GM23338 (cell line): ENCODE results near the gene HLA-G. TPM values are rescaled to one million over a fixed set of nuclear protein-coding genes. Genes with fewer than 3 reads are reported as not detected.

Experiments used
- ATAC-seq: fragments of 200-7000 bp; cut with Tn5 transposase; 3 replicates; pipeline ENCODE4 v1.9.1; 2020
- DNase-seq: peaks from one replicate; pipeline ENCODE4 v3.0.0-alpha.2; 2015; ENCODE audit warnings: low spot score
- H2AFZ ChIP-seq: fragments of 200-600 bp; sonication (generic); 2 replicates; pipeline ENCODE4 v1.8.0; 2016; ENCODE audit warnings: antibody characterized with exemption, mild to moderate bottlenecking, moderate library complexity
- H3F3A ChIP-seq: fragments of 200-600 bp; sonication (generic); replicated peaks from 2 replicates; pipeline ENCODE4 v1.8.0; 2017; ENCODE audit warnings: antibody characterized with exemption, mixed run types, low read depth
- H3K27ac ChIP-seq: fragments of 200-600 bp; sonication (generic); 2 replicates; pipeline ENCODE4 v1.6.1; 2016; ENCODE audit warnings: low read depth
- H3K27me3 ChIP-seq: fragments of 200-600 bp; sonication (generic); 2 replicates; pipeline ENCODE4 v1.8.0; 2016; ENCODE audit warnings: mild to moderate bottlenecking, mixed run types, moderate library complexity; ENCODE audit not compliant: insufficient read depth
- H3K36me3 ChIP-seq: fragments of 200-600 bp; sonication (generic); 2 replicates; pipeline ENCODE4 v1.8.0; 2016; ENCODE audit warnings: mild to moderate bottlenecking; ENCODE audit not compliant: insufficient read depth
- H3K4me1 ChIP-seq: fragments of 200-600 bp; sonication (generic); 2 replicates; pipeline ENCODE4 v1.8.0; 2016; ENCODE audit warnings: mild to moderate bottlenecking, moderate library complexity; ENCODE audit not compliant: insufficient read depth
- H3K4me2 ChIP-seq: fragments of 200-600 bp; sonication (generic); 2 replicates; pipeline ENCODE4 v1.7.1; 2017; ENCODE audit warnings: mixed run types
- H3K4me3 ChIP-seq: fragments of 200-600 bp; sonication (generic); 2 replicates; pipeline ENCODE4 v1.6.1; 2016; ENCODE audit warnings: mixed run types
- H3K79me2 ChIP-seq: fragments of 200-600 bp; sonication (generic); replicated peaks from 2 replicates; pipeline ENCODE4 v1.8.0; 2017; ENCODE audit warnings: mild to moderate bottlenecking; ENCODE audit not compliant: insufficient read depth
- H3K9me2 ChIP-seq: fragments of 200-600 bp; sonication (generic); 2 replicates; pipeline ENCODE4 v1.8.0; 2017; ENCODE audit not compliant: insufficient read depth
- H4K20me1 ChIP-seq: fragments of 200-600 bp; sonication (generic); replicated peaks from 2 replicates; pipeline ENCODE4 v1.8.0; 2017; ENCODE audit warnings: mild to moderate bottlenecking; ENCODE audit not compliant: insufficient read depth
- H3K27ac Mint-ChIP-seq: 2 replicates; pipeline ENCODE4 v1.8.0; 2020; ENCODE audit warnings: inconsistent platforms, mild to moderate bottlenecking, moderate library complexity, mixed read lengths
- H3K27me3 Mint-ChIP-seq: 3 replicates; pipeline ENCODE4 v1.8.0; 2022; ENCODE audit warnings: low read depth, mild to moderate bottlenecking, moderate library complexity, mixed read lengths, inconsistent platforms; ENCODE audit not compliant: insufficient read depth, poor library complexity
- H3K36me3 Mint-ChIP-seq: 3 replicates; pipeline ENCODE4 v1.8.0; 2021; ENCODE audit warnings: low read depth, mild to moderate bottlenecking, inconsistent platforms, moderate library complexity, mixed read lengths
- H3K4me1 Mint-ChIP-seq: 3 replicates; pipeline ENCODE4 v1.8.0; 2020; ENCODE audit warnings: mild to moderate bottlenecking, inconsistent platforms, mixed read lengths
- H3K4me3 Mint-ChIP-seq: 3 replicates; pipeline ENCODE4 v1.8.0; 2021; ENCODE audit warnings: moderate library complexity, mild to moderate bottlenecking, inconsistent platforms, mixed read lengths
- H3K9me3 Mint-ChIP-seq: 3 replicates; pipeline ENCODE4 v1.8.0; 2020; ENCODE audit warnings: moderate library complexity, mild to moderate bottlenecking, inconsistent platforms, mixed read lengths
- CREB1 ChIP-seq: fragments of 250-450 bp; sonication (Bioruptor Pico); IDR thresholded peaks from 2 replicates; pipeline ENCODE4 v1.5.0; 2020; ENCODE audit warnings: low read depth, mild to moderate bottlenecking, moderate library complexity
- EZH2 ChIP-seq: fragments of 200-600 bp; sonication (generic); IDR thresholded peaks from one replicate; pipeline ENCODE4 v1.8.0; 2017; ENCODE audit warnings: antibody characterized with exemption, mild to moderate bottlenecking, low read depth; ENCODE audit not compliant: unreplicated experiment
- JUNB ChIP-seq: IDR thresholded peaks from one replicate; pipeline ENCODE4 v1.6.1; 2016; ENCODE audit warnings: antibody characterized with exemption; ENCODE audit not compliant: unreplicated experiment
- POLR2AphosphoS5 ChIP-seq: IDR thresholded peaks from 2 replicates; pipeline ENCODE4 v1.6.1; 2016; ENCODE audit warnings: antibody characterized with exemption, low read depth
- STAT1 ChIP-seq: IDR thresholded peaks from one replicate; pipeline ENCODE4 v1.6.1; 2016; ENCODE audit warnings: antibody characterized with exemption; ENCODE audit not compliant: unreplicated experiment
- ZNF114 ChIP-seq: fragments of 250-450 bp; sonication (Bioruptor Pico); IDR thresholded peaks from 2 replicates; pipeline ENCODE4 v1.5.0; 2020; ENCODE audit warnings: mild to moderate bottlenecking, moderate library complexity
- ZNF331 ChIP-seq: fragments of 250-450 bp; sonication (Bioruptor Pico); IDR thresholded peaks from 2 replicates; pipeline ENCODE4 v1.5.0; 2020; ENCODE audit warnings: low read depth, mild to moderate bottlenecking, moderate library complexity
- polyA plus RNA-seq: library from polyadenylated mRNA; unstranded; fragments of >200 nt; fragmentation: Nextera tagmentation; extraction: Ambion mirVana; gene quantifications from 2 replicates; pipeline ENCODE4 v1.2.1, GENCODE V29; 2016
- total RNA-seq: library from RNA; depleted of rRNA; stranded (reverse); fragments of >200 nt; shearing (Covaris generic); gene quantifications from 2 replicates; pipeline ENCODE4 v1.2.3, GENCODE V29; 2014
- TF ChIP-seq, protein P1 (sequence below): IDR thresholded peaks from 2 replicates; pipeline ENCODE4 v1.6.1; 2016; ENCODE audit warnings: antibody characterized with exemption
- TF ChIP-seq, protein P2 (sequence below): fragments of 250-450 bp; sonication (Bioruptor Pico); IDR thresholded peaks from 2 replicates; pipeline ENCODE4 v1.5.0; 2020; ENCODE audit warnings: mild to moderate bottlenecking, moderate library complexity

Gene HLA-G
- total and polyA plus RNA-seq, 2 experiments from 2014 or later, result 2.5 to 2.8 TPM

DNA sequence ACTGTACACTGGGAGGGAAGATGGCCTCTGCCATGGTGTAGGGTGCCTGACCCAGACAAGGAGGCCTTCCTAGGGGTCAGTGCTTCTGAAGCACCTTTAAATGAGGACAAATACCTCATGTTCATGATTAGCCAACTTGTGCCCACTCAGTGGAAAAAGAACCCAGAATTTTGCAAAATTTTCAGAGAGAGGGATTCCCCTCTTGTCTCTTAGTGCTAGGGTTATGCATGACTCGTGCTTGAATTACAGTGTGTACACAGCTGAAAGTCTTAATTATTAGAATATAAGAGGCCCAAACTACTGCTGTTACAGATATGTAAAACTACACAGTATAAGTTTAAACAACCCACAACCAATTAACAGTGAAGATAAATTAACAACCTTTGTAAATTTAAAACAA, 38.0 kb downstream of the HLA-G start:
- Histone ChIP-seq H2AFZ (no peak overlapping the region), H3K27ac (no peak overlapping the region), H3K4me1 (no peaks in the 10 kb centered on the region), H3K27me3 (peaks cover 35% of the 10 kb centered on the region), H3K79me2 (no peaks in the 10 kb centered on the region), H3K4me2 (no peak overlapping the region), H3K9me2 (no peaks in the 10 kb centered on the region), H3F3A (no peaks in the 10 kb centered on the region), H4K20me1 (no peaks in the 10 kb centered on the region), H3K4me3 (no peak overlapping the region), H3K36me3 (no peaks in the 10 kb centered on the region)
- no peaks in the 10 kb centered on the region; the same call in 2 of the 3 replicates for H3K36me3 Mint-ChIP-seq
- DNase-seq (no peak), ATAC-seq (no peak)
- no peak overlapping the region for H3K4me3 Mint-ChIP-seq
- H3K9me3 Mint-ChIP-seq, result no peaks in the 10 kb centered on the region; the same call in 2 of the 3 replicates
- TF ChIP-seq, protein P1, sequence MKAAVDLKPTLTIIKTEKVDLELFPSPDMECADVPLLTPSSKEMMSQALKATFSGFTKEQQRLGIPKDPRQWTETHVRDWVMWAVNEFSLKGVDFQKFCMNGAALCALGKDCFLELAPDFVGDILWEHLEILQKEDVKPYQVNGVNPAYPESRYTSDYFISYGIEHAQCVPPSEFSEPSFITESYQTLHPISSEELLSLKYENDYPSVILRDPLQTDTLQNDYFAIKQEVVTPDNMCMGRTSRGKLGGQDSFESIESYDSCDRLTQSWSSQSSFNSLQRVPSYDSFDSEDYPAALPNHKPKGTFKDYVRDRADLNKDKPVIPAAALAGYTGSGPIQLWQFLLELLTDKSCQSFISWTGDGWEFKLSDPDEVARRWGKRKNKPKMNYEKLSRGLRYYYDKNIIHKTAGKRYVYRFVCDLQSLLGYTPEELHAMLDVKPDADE, result no peak
- peaks cover 3% of the 10 kb centered on the region; the same call in 2 of the 3 replicates for H3K4me1 Mint-ChIP-seq
- peaks cover 30% of the 10 kb centered on the region for H3K27me3 Mint-ChIP-seq
- no peak overlapping the region for H3K27ac Mint-ChIP-seq

DNA sequence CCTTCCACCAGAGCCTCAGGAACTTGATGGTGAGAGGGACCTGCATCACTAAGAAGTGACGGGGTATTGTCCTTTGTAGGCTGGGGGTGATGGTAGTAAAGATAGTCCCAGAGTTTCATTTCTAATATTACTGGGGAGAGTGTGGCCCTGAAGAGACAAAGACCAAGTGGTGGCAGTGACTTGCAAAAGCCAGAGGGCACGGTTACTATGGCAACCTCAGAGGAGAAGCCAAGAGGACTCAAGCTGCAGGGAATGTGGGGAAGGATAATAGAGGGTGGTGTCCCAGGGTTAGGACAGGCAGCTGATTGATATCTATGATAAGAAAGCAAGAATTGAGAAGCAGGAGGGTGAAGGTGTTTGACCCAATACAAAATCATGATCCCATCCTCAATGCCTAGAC, 42.5 kb downstream of the HLA-G start:
- Histone ChIP-seq H3K27me3 (peaks cover 9% of the 10 kb centered on the region; the same call in 1 of the 2 replicates), H3F3A (no peaks in the 10 kb centered on the region), H3K27ac (no peak overlapping the region), H3K36me3 (no peaks in the 10 kb centered on the region), H2AFZ (no peak overlapping the region), H3K4me3 (no peak overlapping the region), H4K20me1 (no peaks in the 10 kb centered on the region), H3K4me2 (no peak overlapping the region), H3K4me1 (no peaks in the 10 kb centered on the region), H3K79me2 (no peaks in the 10 kb centered on the region), H3K9me2 (no peaks in the 10 kb centered on the region)
- no peak for ATAC-seq
- Mint-ChIP-seq H3K4me1 (no peaks in the 10 kb centered on the region; the same call in 2 of the 3 replicates), H3K27me3 (peaks cover 19% of the 10 kb centered on the region), H3K4me3 (no peak overlapping the region), H3K27ac (no peak overlapping the region), H3K36me3 (0 out of 3 replicates have a peak, but pooled peaks cover 4% of the 10 kb centered on the region), H3K9me3 (peaks cover 16% of the 10 kb centered on the region)
- no peak for TF ChIP-seq ZNF331 (CRISPR knock-in tag)
- peak; percentile 20 for DNase-seq

DNA sequence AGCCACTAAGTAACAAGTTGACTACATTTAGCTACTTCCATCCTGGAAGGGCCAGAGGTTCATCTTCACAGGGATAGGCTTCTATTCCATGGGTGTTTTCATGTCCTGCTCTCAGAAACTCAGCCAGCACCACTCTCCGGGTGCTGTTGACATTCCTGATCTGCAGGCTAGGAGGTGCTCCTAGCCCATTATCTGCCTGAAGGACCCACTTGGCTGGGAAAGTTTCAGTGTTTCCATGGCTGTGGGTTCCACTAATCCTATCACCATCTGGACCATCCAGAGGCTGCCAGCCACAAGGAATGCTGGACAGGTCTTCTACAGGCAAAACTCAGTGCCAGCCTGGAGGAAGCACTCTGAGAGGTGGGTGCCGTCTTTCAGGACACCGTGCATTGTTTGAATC, 45.2 kb downstream of the HLA-G start:
- Histone ChIP-seq H3K9me2 (no peaks in the 10 kb centered on the region), H3K4me2 (no peak overlapping the region), H3K4me3 (no peak overlapping the region), H3K79me2 (no peaks in the 10 kb centered on the region), H3K27ac (no peak overlapping the region), H2AFZ (no peak overlapping the region), H3K4me1 (no peaks in the 10 kb centered on the region), H3K27me3 (no peaks in the 10 kb centered on the region), H4K20me1 (no peaks in the 10 kb centered on the region), H3F3A (no peaks in the 10 kb centered on the region), H3K36me3 (no peaks in the 10 kb centered on the region)
- H3K4me1 Mint-ChIP-seq, result no peaks in the 10 kb centered on the region; the same call in 2 of the 3 replicates
- peaks cover 20% of the 10 kb centered on the region for H3K9me3 Mint-ChIP-seq
- DNase-seq (no peak), ATAC-seq (no peak)
- 0 out of 3 replicates have a peak, but pooled peaks cover 4% of the 10 kb centered on the region for H3K36me3 Mint-ChIP-seq
- H3K27me3 Mint-ChIP-seq, result peaks cover 13% of the 10 kb centered on the region
- no peak overlapping the region for H3K27ac Mint-ChIP-seq
- H3K4me3 Mint-ChIP-seq, result no peak overlapping the region
- TF ChIP-seq CREB1 (CRISPR knock-in tag) (no peak), EZH2 (no peak), ZNF331 (CRISPR knock-in tag) (no peak), STAT1 (no peak), POLR2AphosphoS5 (no peak), JUNB (no peak), ZNF114 (CRISPR knock-in tag) (no peak)
- TF ChIP-seq, protein P2, sequence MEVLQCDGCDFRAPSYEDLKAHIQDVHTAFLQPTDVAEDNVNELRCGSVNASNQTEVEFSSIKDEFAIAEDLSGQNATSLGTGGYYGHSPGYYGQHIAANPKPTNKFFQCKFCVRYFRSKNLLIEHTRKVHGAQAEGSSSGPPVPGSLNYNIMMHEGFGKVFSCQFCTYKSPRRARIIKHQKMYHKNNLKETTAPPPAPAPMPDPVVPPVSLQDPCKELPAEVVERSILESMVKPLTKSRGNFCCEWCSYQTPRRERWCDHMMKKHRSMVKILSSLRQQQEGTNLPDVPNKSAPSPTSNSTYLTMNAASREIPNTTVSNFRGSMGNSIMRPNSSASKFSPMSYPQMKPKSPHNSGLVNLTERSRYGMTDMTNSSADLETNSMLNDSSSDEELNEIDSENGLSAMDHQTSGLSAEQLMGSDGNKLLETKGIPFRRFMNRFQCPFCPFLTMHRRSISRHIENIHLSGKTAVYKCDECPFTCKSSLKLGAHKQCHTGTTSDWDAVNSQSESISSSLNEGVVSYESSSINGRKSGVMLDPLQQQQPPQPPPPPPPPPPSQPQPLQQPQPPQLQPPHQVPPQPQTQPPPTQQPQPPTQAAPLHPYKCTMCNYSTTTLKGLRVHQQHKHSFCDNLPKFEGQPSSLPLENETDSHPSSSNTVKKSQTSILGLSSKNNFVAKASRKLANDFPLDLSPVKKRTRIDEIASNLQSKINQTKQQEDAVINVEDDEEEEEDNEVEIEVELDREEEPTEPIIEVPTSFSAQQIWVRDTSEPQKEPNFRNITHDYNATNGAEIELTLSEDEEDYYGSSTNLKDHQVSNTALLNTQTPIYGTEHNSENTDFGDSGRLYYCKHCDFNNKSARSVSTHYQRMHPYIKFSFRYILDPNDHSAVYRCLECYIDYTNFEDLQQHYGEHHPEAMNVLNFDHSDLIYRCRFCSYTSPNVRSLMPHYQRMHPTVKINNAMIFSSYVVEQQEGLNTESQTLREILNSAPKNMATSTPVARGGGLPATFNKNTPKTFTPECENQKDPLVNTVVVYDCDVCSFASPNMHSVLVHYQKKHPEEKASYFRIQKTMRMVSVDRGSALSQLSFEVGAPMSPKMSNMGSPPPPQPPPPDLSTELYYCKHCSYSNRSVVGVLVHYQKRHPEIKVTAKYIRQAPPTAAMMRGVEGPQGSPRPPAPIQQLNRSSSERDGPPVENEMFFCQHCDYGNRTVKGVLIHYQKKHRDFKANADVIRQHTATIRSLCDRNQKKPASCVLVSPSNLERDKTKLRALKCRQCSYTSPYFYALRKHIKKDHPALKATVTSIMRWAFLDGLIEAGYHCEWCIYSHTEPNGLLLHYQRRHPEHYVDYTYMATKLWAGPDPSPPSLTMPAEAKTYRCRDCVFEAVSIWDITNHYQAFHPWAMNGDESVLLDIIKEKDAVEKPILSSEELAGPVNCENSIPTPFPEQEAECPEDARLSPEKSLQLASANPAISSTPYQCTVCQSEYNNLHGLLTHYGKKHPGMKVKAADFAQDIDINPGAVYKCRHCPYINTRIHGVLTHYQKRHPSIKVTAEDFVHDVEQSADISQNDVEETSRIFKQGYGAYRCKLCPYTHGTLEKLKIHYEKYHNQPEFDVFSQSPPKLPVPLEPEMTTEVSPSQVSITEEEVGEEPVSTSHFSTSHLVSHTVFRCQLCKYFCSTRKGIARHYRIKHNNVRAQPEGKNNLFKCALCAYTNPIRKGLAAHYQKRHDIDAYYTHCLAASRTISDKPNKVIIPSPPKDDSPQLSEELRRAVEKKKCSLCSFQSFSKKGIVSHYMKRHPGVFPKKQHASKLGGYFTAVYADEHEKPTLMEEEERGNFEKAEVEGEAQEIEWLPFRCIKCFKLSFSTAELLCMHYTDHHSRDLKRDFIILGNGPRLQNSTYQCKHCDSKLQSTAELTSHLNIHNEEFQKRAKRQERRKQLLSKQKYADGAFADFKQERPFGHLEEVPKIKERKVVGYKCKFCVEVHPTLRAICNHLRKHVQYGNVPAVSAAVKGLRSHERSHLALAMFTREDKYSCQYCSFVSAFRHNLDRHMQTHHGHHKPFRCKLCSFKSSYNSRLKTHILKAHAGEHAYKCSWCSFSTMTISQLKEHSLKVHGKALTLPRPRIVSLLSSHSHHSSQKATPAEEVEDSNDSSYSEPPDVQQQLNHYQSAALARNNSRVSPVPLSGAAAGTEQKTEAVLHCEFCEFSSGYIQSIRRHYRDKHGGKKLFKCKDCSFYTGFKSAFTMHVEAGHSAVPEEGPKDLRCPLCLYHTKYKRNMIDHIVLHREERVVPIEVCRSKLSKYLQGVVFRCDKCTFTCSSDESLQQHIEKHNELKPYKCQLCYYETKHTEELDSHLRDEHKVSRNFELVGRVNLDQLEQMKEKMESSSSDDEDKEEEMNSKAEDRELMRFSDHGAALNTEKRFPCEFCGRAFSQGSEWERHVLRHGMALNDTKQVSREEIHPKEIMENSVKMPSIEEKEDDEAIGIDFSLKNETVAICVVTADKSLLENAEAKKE (CRISPR knock-in tag), result no peak
- TF ChIP-seq, protein P1, result no peak
